Measurements from ENCODE around the gene CHCHD6. TPM values are rescaled to one million over a fixed set of nuclear protein-coding genes. Genes with fewer than 3 reads are reported as not detected.

Gene CHCHD6, protein sequence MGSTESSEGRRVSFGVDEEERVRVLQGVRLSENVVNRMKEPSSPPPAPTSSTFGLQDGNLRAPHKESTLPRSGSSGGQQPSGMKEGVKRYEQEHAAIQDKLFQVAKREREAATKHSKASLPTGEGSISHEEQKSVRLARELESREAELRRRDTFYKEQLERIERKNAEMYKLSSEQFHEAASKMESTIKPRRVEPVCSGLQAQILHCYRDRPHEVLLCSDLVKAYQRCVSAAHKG
- polyA plus RNA-seq (ENCODE audit: insufficient read length in 4 of 4): 10 to 100 TPM; 16.1 to 24.0 (median 18.6) TPM

DNA sequence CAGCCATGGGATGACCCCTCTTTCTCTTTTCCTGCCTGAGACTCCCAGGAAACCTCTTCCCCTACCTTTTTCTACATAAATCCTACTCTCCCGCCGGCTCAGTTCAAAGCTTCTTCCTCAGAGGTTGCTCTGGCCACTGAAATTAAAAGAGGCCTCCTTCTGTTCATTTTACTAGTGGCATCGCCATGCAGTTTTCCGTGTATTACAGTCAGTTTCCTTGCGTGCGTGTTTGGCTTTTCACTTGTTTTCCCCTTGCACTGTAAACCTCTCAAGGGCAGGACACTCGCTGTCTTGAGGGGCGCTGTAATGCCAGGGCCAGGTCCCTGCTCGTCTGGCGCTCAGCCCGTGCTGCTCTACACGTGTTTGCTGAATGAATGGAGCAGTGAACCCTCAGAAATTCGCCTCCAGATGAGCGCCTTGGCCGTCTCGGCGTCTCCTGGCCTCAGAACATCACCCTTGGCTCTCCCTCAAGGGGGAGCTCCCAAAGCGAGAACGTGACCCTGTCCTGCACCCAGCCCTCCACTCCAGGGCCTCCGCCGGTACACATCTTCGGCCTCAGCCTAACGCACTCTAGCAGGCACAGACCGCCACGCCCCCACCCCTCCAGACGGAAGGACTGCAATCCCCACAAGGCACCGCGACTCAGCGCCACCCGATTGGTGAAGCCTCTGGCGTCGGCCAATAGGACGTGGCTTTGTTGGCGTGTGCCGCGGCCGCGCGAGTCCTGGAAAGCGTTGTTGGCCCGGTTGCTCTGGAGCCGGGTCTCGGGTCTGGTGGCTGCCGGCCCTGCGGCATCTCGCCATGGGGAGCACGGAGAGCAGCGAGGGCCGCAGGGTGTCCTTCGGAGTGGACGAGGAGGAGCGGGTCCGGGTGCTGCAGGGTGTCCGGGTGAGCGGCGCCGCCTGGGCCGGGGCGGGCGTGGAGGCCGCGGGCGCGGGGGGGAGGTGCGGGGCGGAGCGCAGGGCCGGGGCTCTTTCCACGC lies at the start of gene CHCHD6:
TSS of gene CHCHD6 (plus strand) at position 729 of the 982 bp plus-strand sequence. CDS start at position 802, 73 bp downstream.
- peak; percentile 85 to 91 (median 88) for DNase-seq (ENCODE audit: low read depth in 4 of 4, low spot score in 3 of 4)

DNA sequence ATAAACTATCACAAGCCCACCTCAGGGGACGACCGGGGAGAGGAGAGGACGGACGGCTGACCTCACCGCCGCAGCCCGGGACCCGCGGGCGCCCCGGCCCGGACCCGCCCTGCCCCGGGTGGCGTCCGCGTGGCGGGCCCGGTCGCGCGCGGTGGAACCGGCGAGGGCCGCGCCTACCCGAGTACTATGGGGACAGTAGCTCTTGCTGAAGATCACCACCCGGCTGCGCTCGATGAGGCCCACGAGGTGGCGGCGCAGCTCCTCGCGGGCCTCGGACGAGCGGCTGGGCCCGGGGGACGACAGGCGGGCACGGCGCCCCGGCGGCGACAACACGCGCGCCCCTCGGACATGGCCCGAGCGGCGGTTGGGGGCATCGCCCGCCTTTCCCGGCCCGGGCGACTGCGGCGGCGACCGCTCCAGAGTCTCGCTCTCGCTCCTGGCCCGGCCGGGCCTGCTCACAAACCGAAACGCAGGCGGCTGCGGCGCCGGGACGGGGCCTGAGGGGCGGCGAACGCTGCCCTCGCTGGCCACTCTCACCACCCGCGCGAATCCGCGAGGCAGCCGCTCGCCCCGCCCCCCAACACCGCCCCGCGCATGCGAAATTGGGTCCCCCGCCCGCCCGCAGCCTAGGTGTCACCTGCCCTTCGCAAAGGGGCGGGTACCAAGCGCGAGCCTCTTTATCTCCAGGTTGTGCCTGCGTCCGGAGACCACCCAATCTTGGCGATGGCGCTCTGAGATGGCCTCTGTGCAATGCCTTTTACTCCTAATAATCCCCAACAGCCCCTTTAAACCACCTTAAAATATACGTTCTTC lies 49.3 kb upstream of the CHCHD6 start, which contains the start of gene TXNRD3:
TSS of gene TXNRD3 (minus strand) at position 554 of the 813 bp plus-strand sequence.
- DNase-seq (ENCODE audit: low read depth in 4 of 4, low spot score in 3 of 4): peak in 2 of 4 donors; percentile 27 to 53

DNA sequence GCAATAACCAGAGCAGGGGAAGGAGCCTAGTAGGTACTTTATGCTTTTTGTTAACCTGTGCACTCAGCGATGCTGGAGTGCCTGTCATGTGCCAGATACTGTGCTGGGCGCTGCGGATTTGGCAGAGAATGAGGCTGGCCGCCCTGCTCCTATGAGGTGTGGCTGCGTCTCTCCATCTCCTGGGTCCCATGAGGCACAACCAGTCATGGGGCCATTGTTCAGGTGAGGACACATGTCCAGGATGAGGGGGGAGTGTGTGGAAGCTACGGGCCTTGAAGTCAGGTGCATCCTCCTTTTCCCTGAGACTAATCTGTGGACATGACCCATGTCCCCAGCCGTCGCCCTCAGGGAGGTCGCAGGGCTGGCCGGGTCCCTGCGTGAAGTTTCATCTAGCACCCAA lies 48.2 kb upstream of the CHCHD6 start:
- DNase-seq (ENCODE audit: low read depth in 4 of 4, low spot score in 3 of 4): no peak

DNA sequence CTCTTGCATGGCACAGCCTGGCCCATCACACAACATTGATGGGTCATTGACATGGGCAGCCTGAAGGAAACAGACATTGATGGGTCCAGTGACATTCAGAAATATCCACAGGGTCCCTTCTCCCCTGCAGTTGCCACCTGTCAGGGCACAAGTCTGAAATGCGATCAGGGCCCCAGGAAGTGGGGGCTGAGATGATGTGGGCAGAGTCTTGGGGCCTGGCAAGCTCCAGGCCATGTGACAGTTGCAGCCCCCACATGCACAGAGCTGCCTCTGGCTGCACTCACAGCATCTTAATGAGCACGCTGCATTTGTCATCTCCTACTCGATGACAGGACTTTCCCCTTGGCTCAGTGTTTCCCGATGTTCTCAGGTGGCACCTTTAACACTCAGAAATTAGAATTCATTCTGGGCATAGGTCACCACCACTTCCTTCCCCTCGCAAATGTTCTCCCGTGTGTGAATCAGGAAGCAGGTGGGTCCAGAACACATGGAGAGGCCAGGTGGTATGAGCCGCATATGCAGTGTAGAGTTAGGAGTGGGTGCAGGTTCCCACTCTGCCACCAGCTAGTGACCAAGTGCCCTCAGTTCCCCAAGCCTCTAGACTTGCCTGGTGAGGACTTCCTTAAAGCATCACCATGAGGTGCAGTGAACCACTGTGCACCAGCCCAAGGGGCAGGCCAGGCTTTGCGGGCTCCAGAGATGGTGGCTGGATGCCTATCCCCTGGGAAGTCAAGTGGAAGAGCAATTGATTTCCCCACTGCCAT lies 47.5 kb upstream of the CHCHD6 start:
- no peak for DNase-seq (ENCODE audit: low read depth in 4 of 4, low spot score in 3 of 4)

DNA sequence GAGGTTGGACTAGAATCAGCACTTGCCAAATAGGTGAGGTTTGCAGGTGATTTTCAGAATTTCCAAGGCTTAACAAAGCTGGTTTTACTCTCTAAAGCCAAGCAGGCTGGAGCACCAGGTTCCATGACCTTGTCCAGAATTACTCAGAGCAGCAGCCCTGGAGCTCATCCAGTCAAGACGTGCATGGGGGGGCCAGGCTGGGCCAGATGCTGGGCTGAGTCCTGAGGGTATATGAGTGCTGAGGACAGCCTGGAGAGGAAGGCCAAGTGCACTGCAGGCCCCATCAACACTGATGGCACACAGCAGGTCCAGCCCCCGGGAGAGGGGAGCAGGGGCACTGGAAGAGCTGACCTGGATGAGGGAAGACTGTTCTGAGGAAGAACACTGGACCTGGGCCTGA lies 46.1 kb upstream of the CHCHD6 start:
- no peak for DNase-seq (ENCODE audit: low read depth in 4 of 4, low spot score in 3 of 4)

DNA sequence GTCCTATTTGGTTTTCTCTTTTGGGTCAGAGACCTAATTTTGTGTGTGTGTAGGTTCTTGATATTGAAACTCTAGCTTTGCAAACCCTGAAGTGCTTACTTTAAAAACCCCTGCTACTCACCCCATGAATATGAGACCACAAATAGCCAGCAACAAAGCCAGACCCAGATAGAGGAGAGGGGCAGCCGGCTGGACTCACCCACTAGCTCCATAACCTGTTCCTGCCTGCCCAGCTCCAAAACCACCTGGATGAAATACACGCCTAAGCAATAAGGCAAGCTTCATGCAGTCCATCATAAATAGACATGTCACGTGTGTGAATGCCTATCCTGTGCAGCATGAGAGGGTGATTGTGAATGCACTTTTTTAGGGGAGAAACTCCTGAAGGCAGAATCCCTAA lies 45.5 kb upstream of the CHCHD6 start:
- no peak for DNase-seq (ENCODE audit: low read depth in 4 of 4, low spot score in 3 of 4)

DNA sequence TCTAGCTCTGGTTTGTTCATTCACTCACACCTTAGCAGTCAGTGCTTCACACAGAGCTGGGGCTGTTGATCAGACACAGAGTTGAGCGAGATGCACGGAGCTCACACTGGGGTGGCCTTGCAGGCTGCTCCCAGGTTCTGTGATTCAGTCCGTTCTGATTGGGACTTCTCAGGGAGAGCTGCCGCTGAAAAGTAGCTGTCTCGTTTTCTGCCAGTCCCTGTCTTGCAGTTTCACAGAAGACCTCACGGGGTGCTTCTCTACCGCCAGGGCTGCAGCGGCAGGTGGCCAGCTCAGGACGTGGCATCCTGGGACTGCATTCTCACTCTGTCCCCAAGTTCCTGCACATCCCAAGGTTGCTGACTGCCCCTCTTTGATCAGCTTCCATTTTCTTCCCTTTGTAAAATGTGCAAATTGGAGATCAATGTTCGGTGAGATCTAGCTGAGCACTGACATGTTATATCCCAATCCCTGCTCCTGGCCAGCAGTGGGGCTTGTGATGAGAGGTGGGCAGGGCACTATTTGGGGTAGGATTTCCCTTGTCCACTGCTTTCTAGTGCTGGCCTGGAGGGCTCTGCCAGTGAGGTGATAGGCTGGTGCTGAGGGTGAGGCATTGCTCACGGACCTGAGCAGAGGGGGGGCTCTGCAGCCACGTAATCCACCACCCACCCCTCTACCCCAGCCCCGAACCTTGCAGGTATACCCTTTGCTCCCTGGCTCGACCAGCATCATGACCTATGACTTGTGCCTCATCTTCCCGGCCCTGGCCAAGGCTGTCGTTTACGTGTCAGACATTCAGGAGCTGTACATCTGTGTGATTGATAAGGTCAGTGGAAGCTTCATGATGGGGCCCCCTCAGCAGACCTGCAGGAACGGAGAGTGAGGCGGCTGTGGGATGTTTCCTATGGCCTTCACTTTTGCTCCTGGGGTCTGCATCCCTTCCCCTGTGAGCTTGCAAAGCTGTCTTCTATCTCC lies 43.8 kb upstream of the CHCHD6 start:
- DNase-seq (ENCODE audit: low read depth in 4 of 4, low spot score in 3 of 4): no peak

DNA sequence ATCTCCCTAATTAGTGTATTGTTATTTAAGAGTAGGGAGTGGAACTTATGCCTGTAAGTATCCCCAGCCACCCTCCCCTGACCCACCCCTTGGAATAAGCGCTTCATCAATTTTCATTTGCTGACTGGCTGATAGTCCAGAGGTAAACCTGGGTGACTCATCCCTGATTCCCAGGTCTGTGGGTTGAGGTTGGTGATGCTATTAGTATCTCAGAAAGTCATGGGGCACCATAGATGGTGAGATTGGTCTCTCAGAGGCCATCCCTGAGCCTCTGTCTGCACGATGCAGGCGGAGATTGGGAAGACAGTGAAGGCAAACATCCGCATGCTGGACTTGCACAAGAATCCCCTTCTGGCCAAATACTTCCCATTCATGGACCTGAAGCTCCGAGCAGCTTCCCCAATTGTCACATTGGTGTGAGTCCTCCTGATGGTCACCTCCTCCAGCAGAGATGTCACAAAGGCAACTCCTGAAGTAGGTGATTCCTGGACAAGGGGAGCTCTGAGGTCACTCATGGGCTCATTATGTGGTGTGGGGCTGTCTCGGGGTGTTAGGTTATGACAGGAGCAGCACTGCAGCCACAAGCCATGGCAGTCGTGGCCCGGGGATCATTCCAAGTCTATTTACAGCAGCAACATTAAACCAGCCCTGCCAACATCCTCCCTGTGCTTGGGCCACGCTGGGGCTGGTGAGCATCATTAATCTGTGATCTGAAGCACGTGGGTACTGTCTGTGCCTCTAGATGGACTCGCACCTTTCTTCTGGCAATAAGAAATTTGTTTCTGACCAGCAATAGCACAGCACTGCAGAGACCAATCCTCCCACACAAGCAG lies 42.3 kb upstream of the CHCHD6 start:
- no peak for DNase-seq (ENCODE audit: low read depth in 4 of 4, low spot score in 3 of 4)

DNA sequence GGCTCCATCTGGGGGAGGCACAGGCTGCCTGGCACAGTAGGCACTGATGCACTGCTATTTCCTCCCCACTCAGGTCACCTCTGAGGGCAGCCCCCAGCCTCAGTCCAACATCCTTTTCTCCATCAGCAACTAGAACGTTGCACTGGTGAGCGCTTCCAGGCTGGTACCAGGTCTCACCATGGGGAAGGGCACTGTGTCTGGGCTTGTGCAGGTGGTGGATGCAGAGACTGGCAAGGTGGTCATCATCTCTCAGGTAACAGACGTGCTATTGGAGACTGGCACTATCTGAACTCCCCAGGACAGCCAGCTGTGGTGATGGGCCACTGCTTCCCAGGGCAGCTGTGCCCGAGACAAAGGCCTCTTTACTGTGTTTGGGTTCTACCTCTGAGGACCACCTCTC lies 40.8 kb upstream of the CHCHD6 start:
- DNase-seq (ENCODE audit: low read depth in 4 of 4, low spot score in 3 of 4): no peak

DNA sequence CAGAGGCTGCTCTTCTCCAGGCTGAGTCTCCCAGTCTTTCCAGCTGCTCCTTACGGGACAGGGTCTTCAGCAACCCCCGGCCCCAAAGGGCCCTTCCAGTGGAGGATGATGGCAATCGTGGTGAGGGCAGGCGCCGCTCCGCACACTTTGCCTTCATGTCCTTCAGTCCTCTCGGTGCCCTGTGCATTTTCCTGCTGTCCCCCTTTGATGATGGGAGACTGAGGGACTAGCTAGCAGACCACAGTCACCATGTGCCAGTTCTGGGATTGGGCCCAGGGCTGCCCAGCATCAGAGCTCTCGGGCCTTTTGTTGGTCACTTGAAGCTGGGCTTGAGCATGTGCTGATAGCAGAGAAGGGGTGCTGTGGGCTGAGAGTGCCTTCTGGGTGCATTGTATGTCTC lies 40.3 kb upstream of the CHCHD6 start:
- no peak for DNase-seq (ENCODE audit: low read depth in 4 of 4, low spot score in 3 of 4)

DNA sequence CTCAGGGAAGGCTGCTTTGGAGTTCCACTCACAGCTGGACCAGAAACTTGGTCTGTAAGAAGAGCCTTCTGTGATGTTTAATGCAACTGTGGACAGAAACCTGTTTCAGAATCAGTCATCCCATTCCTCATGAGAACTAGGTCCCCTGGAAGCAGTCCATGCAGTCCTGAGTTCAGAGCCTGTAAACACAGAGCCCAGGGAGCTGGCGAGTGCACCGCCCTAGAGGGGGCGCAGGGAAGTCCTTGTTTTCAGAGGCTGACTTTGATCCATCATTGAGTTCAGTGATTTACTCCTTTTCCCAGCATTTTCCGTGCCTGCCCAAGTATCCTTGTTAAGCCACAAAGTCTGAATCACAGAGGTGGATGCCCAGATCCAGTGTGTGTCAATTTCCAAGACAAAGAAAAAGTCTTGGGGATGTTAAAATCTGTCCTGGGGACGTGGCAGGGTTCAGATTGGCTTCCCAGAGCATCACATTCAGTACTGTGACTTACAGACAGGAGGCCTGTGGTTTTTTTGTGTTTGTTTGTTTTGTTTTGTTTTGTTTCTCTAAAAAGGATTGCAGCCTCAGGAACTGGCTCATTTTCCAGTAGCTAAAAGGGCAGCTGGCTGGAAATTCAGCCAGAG lies 39.3 kb upstream of the CHCHD6 start:
- no peak for DNase-seq (ENCODE audit: low read depth in 4 of 4, low spot score in 3 of 4)

DNA sequence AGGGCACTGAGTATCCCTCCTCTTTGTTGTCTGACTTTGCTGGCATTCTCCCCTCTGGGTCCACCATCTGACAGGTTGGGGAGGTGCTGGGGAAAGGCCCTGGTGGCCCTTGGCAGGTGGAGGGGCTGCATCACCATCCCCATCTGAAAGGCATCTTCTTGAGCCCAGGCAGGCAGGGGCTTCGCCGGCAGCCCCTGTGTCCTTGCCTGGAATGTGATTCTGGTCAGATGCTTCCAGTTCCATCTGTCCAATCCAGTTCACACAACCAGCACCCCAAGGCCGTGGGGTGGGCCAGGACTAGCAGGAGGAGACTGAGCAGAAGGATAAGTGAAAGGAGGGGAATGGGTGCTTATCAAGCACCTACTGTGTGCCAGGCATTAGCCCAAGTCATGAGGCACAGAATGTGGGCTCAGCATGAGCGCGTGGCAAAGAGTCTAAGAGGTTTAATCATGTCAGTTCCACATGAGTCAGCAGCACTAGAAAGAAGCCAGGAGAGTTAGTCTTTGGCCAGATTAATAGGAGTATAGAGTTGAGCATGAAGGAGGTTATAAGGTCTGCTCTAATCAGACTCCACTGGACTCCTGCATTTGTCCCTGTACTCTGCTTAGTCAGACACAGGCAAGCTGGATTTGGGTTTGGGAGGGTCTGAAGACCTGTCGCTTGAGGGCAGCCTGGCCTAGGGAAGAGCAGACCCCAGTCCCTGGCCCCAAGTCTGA lies 38.7 kb upstream of the CHCHD6 start:
- no peak for DNase-seq (ENCODE audit: low read depth in 4 of 4, low spot score in 3 of 4)

DNA sequence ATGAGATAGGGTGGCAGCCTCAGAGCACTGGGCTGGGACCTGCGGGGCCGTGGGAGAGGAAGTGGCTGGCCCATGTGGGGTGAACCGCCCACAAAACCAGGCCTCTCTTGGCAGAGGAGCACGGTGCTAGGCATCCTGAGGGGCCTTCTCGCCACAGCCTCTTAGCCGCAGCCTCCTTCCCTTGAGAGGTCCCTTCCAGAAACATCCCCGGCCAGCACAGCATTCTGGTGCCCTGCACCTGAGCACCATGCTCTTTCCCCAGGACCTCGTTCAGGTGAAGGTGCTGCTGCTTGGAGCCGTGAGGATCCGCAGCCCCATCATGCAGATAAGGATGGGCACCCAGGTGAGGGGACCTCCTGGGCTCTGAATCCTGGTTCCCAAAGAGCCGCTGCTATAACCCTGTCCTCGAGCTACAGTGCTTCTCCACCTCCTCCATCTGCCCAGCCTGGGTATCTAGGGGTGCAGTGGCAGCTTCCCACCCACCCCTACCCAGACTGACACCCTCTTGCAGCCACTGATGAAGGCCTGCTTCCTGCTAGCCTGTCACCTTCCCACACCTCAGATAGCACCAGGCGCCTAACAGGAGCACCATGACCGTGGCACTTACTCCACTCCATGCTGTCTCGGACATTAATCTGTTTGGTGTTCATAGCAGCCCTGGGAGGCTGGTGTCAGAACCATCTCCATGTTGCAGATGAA lies 37.9 kb upstream of the CHCHD6 start:
- DNase-seq (ENCODE audit: low read depth in 4 of 4, low spot score in 3 of 4): no peak

DNA sequence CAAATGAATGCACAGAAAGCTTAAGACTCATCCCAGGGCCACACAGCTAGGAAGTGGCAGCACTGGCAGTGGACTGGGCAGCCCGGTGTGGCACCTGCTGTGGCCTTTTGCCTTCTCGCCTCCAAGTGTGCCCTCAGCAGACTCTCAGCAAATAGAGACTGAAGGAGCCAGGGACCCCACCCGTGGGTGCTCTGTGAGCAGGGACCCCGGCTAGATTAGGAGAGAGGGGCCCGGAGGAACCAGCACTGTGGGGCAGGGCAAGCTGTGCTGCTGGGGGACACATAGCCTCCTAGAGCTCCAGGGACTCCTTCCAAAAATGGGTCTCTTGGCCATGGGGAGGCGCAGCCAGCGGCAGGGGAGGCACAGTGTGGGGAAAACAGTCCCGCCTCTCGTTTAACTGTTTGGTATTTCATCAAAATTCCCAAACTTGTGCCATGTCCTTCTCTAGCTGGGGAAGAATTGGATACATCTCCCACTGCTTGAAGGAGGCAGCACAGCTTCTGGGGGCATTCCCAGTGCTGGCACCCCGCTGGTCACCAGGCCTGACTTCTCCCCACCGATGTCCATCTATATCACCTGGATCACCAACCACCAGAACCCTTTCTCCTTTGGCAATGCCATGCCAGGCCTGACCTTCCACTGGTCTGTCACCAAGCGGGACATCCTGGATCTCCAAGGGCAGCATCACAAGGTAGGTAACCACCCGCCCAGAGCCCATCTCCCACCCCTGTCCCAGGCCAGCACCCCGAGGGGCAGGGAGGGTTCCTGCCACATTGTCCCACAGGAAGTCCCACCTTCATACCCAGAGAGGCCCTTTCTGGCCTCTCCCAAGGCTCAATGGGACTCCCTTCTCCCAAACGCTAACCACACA lies 37.1 kb upstream of the CHCHD6 start:
- no peak for DNase-seq (ENCODE audit: low read depth in 4 of 4, low spot score in 3 of 4)

All from left renal pelvis (tissue), 4 donors.